Panc1 (cell line): ENCODE results near the gene AGBL3. TPM values are rescaled to one million over a fixed set of nuclear protein-coding genes. Genes with fewer than 3 reads are reported as not detected.

Experiments
- ATAC-seq: fragments of 200-7000 bp; cut with Tn5 transposase; 2 replicates; pipeline ENCODE4 v1.9.1; 2020; ENCODE audit warnings: mild to moderate bottlenecking, moderate library complexity
- BruUV-seq: library from RNA; stranded (reverse); fragments of 400-500 nt; replicated peaks from 2 replicates; lab custom pipeline; 2021; lab: Mats Ljungman, UMichigan
- CTCF ChIA-PET: fragments of 300-600 bp; sonication (Branson Sonifier 250); formaldehyde crosslinking; loops from one replicate; lab custom pipeline; 2022; ENCODE audit warnings: antibody characterized with exemption; lab: Charles Lee
- POLR2A ChIA-PET: fragments of 300-600 bp; sonication (Branson Sonifier 250); formaldehyde crosslinking; loops from one replicate; lab custom pipeline; 2022; ENCODE audit warnings: antibody characterized with exemption; lab: Charles Lee
- DNase-seq: peaks from one replicate; pipeline ENCODE4 v3.0.0-alpha.2; 2010; ENCODE audit warnings: low read depth, low spot score
- H3K27ac ChIP-seq: 2 replicates; pipeline ENCODE4 v1.5.1; 2011; ENCODE audit warnings: mild to moderate bottlenecking, low read length, inconsistent platforms
- H3K27me3 ChIP-seq: fragments of 200-500 bp; sonication (Bioruptor generic); 2 replicates; pipeline ENCODE4 v1.6.0; 2014; ENCODE audit warnings: low read length, inconsistent platforms; ENCODE audit not compliant: control insufficient read depth, insufficient read depth
- H3K36me3 ChIP-seq: fragments of 200-500 bp; sonication (Bioruptor generic); 2 replicates; pipeline ENCODE4 v1.5.1; 2014; ENCODE audit warnings: inconsistent platforms, mild to moderate bottlenecking, low read length, moderate library complexity; ENCODE audit not compliant: control insufficient read depth, insufficient read depth
- H3K4me1 ChIP-seq: 2 replicates; pipeline ENCODE4 v1.5.1; 2011; ENCODE audit warnings: inconsistent platforms, mild to moderate bottlenecking, low read length, moderate library complexity; ENCODE audit not compliant: control insufficient read depth, insufficient read depth
- H3K4me3 ChIP-seq, 2 experiments: 2 replicates each; pipeline ENCODE4 v1.5.1; 2011 to 2012; ENCODE audit warnings: low read depth in 2 of 2, low read length in 2 of 2, mild to moderate bottlenecking in 2 of 2, inconsistent platforms in 1 of 2, moderate library complexity in 1 of 2
- H3K9me3 ChIP-seq: fragments of 200-500 bp; sonication (Bioruptor generic); 2 replicates; pipeline ENCODE4 v1.5.1; 2014; ENCODE audit warnings: low read depth, mild to moderate bottlenecking, inconsistent platforms, low read length, moderate library complexity; ENCODE audit not compliant: control insufficient read depth, insufficient read depth
- POLR2AphosphoS5 ChIP-seq: IDR thresholded peaks from 2 replicates; pipeline ENCODE4 v1.6.1; 2012; ENCODE audit warnings: mild to moderate bottlenecking, low read depth, low read length, moderate library complexity
- SIN3A ChIP-seq: IDR thresholded peaks from 2 replicates; pipeline ENCODE4 v1.6.1; 2012; ENCODE audit warnings: low read depth, mild to moderate bottlenecking, low read length, moderate library complexity, borderline replicate concordance; ENCODE audit not compliant: insufficient read depth
- TCF7L2 ChIP-seq: IDR thresholded peaks from 2 replicates; pipeline ENCODE4 v1.6.1; 2011; ENCODE audit warnings: mild to moderate bottlenecking, low read depth, low read length, inconsistent platforms
- in situ Hi-C: cut with HindIII; loops from 2 replicates; pipeline ENCODE4 v1.10.0; 2016; ENCODE audit warnings: low sequenced_read_pairs, low pct_unique_long_range_greater_than_20kb
- intact Hi-C: fragments of 100-400 bp; cut with micrococcal nuclease; formaldehyde crosslinking; loops from one replicate; pipeline ENCODE4 v1.10.0; 2022; ENCODE audit not compliant: unreplicated experiment
- total RNA-seq: library from RNA; stranded (reverse); gene quantifications from one replicate; pipeline ENCODE4 v1.2.1, GENCODE V29; 2021; ENCODE audit not compliant: unreplicated experiment
- TF ChIP-seq, protein P1 (sequence below): fragments of 450-650 bp; IDR thresholded peaks from 2 replicates; pipeline ENCODE4 v1.5.1; 2017; ENCODE audit warnings: mild to moderate bottlenecking
- TF ChIP-seq, protein P2 (sequence below), 2 experiments: IDR thresholded peaks; 2 replicates each; pipeline ENCODE4 v1.6.1; 2011 to 2012; ENCODE audit warnings: low read depth in 2 of 2, control low read depth in 1 of 2, low read length in 1 of 2, mild to moderate bottlenecking in 1 of 2, moderate library complexity in 1 of 2; ENCODE audit not compliant: insufficient read depth in 1 of 2

AGBL3 gene
- total RNA-seq, 1 experiment from 2014 or later: 2.5 TPM

DNA sequence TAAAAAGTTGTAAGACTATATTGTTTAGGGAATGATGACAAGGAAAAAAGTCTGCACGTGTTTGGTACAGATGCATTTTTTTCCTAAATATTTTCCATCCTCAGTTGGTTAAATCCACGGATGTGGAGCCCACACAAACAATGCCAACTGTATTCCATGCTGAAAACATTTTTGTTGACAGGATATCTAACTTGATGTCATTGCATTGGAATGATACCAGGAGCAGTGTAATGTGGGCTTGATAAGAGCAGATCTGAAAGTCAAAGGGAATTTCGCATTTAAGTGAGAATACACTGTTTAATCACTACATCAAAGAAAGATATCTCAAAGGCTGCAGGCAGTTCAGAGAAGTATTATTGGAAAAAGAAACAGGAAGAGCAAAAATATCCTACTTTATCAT, 112.1 kb downstream of the AGBL3 start:
- CTCF ChIA-PET: no interaction called here
- intact Hi-C loops: no loop called here

DNA sequence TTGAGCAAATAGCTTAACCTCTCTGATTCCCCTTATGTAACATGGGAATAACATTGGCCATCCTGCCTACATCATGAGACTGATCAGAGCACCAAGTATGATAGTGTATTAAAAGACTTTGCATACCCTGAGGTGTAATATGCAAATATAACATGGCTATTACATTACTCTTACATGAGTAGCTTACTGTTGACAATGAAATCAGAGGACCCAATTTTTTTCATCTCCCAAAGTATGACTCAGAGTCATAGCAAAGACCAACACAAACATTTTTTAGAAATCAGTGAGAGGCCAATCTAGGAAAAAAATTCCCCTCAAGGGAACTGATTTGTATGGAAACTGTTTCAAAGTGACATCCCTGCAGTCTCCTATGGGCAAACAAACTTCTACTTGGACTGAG, 114.5 kb downstream of the AGBL3 start:
- ChIA-PET POLR2A (no interaction called here), CTCF (no interaction called here)
- H3K36me3 ChIP-seq: no peaks in the 10 kb centered on the region
- no peaks in the 10 kb centered on the region for H3K27me3 ChIP-seq
- H3K4me1 ChIP-seq: no peaks in the 10 kb centered on the region
- no peak overlapping the region for H3K27ac ChIP-seq
- TF ChIP-seq SIN3A: no peak
- no peak for TF ChIP-seq TCF7L2
- no peak for TF ChIP-seq POLR2AphosphoS5
- TF ChIP-seq, protein P1, sequence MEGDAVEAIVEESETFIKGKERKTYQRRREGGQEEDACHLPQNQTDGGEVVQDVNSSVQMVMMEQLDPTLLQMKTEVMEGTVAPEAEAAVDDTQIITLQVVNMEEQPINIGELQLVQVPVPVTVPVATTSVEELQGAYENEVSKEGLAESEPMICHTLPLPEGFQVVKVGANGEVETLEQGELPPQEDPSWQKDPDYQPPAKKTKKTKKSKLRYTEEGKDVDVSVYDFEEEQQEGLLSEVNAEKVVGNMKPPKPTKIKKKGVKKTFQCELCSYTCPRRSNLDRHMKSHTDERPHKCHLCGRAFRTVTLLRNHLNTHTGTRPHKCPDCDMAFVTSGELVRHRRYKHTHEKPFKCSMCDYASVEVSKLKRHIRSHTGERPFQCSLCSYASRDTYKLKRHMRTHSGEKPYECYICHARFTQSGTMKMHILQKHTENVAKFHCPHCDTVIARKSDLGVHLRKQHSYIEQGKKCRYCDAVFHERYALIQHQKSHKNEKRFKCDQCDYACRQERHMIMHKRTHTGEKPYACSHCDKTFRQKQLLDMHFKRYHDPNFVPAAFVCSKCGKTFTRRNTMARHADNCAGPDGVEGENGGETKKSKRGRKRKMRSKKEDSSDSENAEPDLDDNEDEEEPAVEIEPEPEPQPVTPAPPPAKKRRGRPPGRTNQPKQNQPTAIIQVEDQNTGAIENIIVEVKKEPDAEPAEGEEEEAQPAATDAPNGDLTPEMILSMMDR: no peak
- TF ChIP-seq, protein P2, sequence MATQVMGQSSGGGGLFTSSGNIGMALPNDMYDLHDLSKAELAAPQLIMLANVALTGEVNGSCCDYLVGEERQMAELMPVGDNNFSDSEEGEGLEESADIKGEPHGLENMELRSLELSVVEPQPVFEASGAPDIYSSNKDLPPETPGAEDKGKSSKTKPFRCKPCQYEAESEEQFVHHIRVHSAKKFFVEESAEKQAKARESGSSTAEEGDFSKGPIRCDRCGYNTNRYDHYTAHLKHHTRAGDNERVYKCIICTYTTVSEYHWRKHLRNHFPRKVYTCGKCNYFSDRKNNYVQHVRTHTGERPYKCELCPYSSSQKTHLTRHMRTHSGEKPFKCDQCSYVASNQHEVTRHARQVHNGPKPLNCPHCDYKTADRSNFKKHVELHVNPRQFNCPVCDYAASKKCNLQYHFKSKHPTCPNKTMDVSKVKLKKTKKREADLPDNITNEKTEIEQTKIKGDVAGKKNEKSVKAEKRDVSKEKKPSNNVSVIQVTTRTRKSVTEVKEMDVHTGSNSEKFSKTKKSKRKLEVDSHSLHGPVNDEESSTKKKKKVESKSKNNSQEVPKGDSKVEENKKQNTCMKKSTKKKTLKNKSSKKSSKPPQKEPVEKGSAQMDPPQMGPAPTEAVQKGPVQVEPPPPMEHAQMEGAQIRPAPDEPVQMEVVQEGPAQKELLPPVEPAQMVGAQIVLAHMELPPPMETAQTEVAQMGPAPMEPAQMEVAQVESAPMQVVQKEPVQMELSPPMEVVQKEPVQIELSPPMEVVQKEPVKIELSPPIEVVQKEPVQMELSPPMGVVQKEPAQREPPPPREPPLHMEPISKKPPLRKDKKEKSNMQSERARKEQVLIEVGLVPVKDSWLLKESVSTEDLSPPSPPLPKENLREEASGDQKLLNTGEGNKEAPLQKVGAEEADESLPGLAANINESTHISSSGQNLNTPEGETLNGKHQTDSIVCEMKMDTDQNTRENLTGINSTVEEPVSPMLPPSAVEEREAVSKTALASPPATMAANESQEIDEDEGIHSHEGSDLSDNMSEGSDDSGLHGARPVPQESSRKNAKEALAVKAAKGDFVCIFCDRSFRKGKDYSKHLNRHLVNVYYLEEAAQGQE (IDR thresholded peaks at IDR 0.05; ENCODE audit: insufficient read depth in 1 of 2, low read depth in 2 of 2, low read length in 1 of 2): no peak
- H3K9me3 ChIP-seq: no peaks in the 10 kb centered on the region
- no TSS peak for BruUV-seq
- no peak overlapping the region for H3K4me3 ChIP-seq
- ATAC-seq: no peak
- DNase-seq: no peak
- in situ Hi-C loops: no loop called here
- intact Hi-C loops: no loop called here

More for the DNA sequence above, 112.1 kb downstream of the AGBL3 start:
- TF ChIP-seq POLR2AphosphoS5 (no peak), TCF7L2 (no peak), SIN3A (no peak)
- TF ChIP-seq, protein P2 (IDR thresholded peaks at IDR 0.05; ENCODE audit: insufficient read depth in 1 of 2, low read depth in 2 of 2, low read length in 1 of 2): no peak
- TF ChIP-seq, protein P1: no peak
- ATAC-seq (no peak), DNase-seq (no peak)
- no peak overlapping the region for H3K27ac ChIP-seq
- no peaks in the 10 kb centered on the region for H3K27me3 ChIP-seq
- BruUV-seq: no TSS peak
- no peaks in the 10 kb centered on the region for H3K36me3 ChIP-seq
- POLR2A ChIA-PET: no interaction called here
- H3K4me1 ChIP-seq: no peaks in the 10 kb centered on the region
- no peaks in the 10 kb centered on the region for H3K9me3 ChIP-seq
- in situ Hi-C loops: no loop called here
- H3K4me3 ChIP-seq: no peak overlapping the region
